Keratinocyte (primary cell): ENCODE data around the gene CHRDL2. TPM values are rescaled to one million over a fixed set of nuclear protein-coding genes. Genes with fewer than 3 reads are reported as not detected.

Experiments
- DNase-seq: peaks from one replicate; pipeline ENCODE4 v3.0.0-alpha.2; 2011; ENCODE audit warnings: low read depth, missing footprints, low spot score
- FAIRE-seq: peaks from 2 replicates; lab custom pipeline; 2011; peaks lifted over from hg19 to GRCh38; lab: Jason Lieb, UNC
- H2AFZ ChIP-seq: 2 replicates; pipeline ENCODE4 v1.6.0; 2012; ENCODE audit warnings: low read length, control low read depth, inconsistent platforms; ENCODE audit not compliant: control insufficient read depth
- H3K27ac ChIP-seq: 2 replicates; pipeline ENCODE4 v1.5.1; 2011; ENCODE audit warnings: low read length; ENCODE audit not compliant: control insufficient read depth, insufficient read depth
- H3K27me3 ChIP-seq: 3 replicates; pipeline ENCODE4 v1.6.0; 2011; ENCODE audit warnings: low read length; ENCODE audit not compliant: control insufficient read depth, insufficient read depth; ENCODE audit errors: extremely low read depth
- H3K36me3 ChIP-seq, 2 experiments: 2 replicates in 1 of 2; 3 replicates in 1 of 2; pipeline ENCODE4 v1.5.1; 2011; ENCODE audit warnings: low read length in 2 of 2, mild to moderate bottlenecking in 1 of 2; ENCODE audit not compliant: control insufficient read depth in 2 of 2, insufficient read depth in 2 of 2; ENCODE audit errors: extremely low read depth in 1 of 2
- H3K4me1 ChIP-seq: 3 replicates; pipeline ENCODE4 v1.5.1; 2011; ENCODE audit warnings: low read length; ENCODE audit not compliant: control insufficient read depth, insufficient read depth; ENCODE audit errors: extremely low read depth
- H3K4me2 ChIP-seq: 3 replicates; pipeline ENCODE4 v1.6.0; 2011; ENCODE audit warnings: low read depth, low read length; ENCODE audit not compliant: control insufficient read depth, insufficient read depth; ENCODE audit errors: extremely low read depth
- H3K4me3 ChIP-seq, 3 experiments: fragments of 200-600 bp in 1 of 3; sonication (generic) in 1 of 3; 2 replicates in 2 of 3; 3 replicates in 1 of 3; pipeline ENCODE4 v1.5.1; 2011 to 2016; ENCODE audit warnings: low read length in 3 of 3, mild to moderate bottlenecking in 3 of 3, control low read depth in 2 of 3, inconsistent platforms in 1 of 3, low read depth in 1 of 3, mixed read lengths in 1 of 3, mixed run types in 1 of 3, moderate library complexity in 1 of 3; ENCODE audit not compliant: control insufficient read depth in 2 of 3, insufficient read depth in 2 of 3; ENCODE audit errors: extremely low read depth in 1 of 3
- H3K79me2 ChIP-seq: 2 replicates; pipeline ENCODE4 v1.6.0; 2012; ENCODE audit warnings: low read length; ENCODE audit not compliant: control insufficient read depth, insufficient read depth
- H3K9ac ChIP-seq: 3 replicates; pipeline ENCODE4 v1.6.0; 2011; ENCODE audit warnings: low read length; ENCODE audit not compliant: control insufficient read depth, insufficient read depth; ENCODE audit errors: extremely low read depth
- H3K9me1 ChIP-seq: 3 replicates; pipeline ENCODE4 v1.6.0; 2011; ENCODE audit warnings: low read length; ENCODE audit not compliant: control insufficient read depth, insufficient read depth; ENCODE audit errors: extremely low read depth
- H3K9me3 ChIP-seq: 2 replicates; pipeline ENCODE4 v1.5.1; 2012; ENCODE audit warnings: low read depth, low read length; ENCODE audit not compliant: control insufficient read depth
- H4K20me1 ChIP-seq: 3 replicates; pipeline ENCODE4 v1.6.0; 2011; ENCODE audit warnings: low read length; ENCODE audit not compliant: control insufficient read depth, insufficient read depth; ENCODE audit errors: extremely low read depth
- EZH2 ChIP-seq: IDR thresholded peaks from one replicate; pipeline ENCODE4 v1.6.1; 2012; ENCODE audit warnings: inconsistent platforms, mild to moderate bottlenecking, low read length, moderate library complexity
- dilution Hi-C: fragments of 300-500 bp; cut with MboI; formaldehyde crosslinking; loops from one replicate; pipeline ENCODE4 v1.7.0; 2020; ENCODE audit warnings: low sequenced_read_pairs; ENCODE audit not compliant: extremely low pct_ligation_motif_present
- polyA plus RNA-seq, 5 experiments: library from polyadenylated mRNA; depleted of rRNA in 3 of 5; stranded (reverse) in 3 of 5; stranded (forward) in 1 of 5; unstranded in 1 of 5; fragments of >200 nt; gene quantifications; 1 replicate in 1 of 5; 2 replicates in 3 of 5; 3 replicates in 1 of 5; pipeline versions ENCODE4 v1.2.1 to v1.2.3, GENCODE V29; 2011 to 2012; ENCODE audit warnings: missing spikeins in 2 of 5, low read depth in 1 of 5, low replicate concordance in 1 of 5
- TF ChIP-seq, protein P1 (sequence below), 3 experiments: IDR thresholded peaks in 1 of 3; conservative IDR thresholded peaks in 1 of 3; optimal IDR thresholded peaks in 1 of 3; 2 replicates in 2 of 3; 3 replicates in 1 of 3; pipeline versions ENCODE3 to v1.5.1; 2011; ENCODE audit warnings: low read length in 3 of 3, mild to moderate bottlenecking in 3 of 3, moderate library complexity in 2 of 3, control low read depth in 1 of 3, inconsistent platforms in 1 of 3; ENCODE audit not compliant: insufficient read depth in 2 of 3; ENCODE audit errors: extremely low read depth in 1 of 3

CHRDL2 gene
- polyA plus RNA-seq, 1 donor (not counting 4 experiments of a cell fraction or from before 2014, with no cell fraction given) = not detected

DNA sequence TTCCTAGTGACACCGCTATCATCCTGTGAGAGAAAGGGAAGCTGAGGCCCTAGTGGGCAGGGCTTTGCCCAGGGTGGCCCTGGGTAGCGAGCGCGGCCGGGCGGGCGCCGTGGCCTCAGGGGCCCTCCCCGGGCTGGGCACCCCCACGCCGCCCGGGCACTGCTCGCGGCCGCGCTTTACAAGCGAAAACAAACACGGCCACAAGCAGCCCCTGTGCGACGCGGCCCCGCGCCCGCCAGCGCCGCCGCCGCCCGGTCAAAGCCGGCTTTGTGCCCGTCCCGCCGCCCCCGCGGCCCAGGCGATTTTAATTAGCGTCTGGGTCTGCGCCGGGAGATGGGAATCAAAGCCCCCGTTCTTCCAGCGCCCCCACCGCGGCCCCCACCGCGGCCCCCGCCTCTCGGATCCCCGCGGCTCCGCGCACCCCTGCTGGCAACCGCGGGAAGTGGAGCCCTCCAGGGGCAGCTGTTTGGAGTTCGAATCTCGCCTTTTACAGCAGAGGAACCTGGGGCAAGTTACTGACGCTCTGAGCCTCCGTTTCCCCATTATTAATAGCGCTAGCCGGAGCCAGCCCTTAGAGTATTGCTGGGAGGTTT is 47.9 kb downstream of the CHRDL2 start:
- Histone ChIP-seq H4K20me1 (no peaks in the 10 kb centered on the region), H3K4me2 (peak overlapping the region; percentile 46), H3K79me2 (no peaks in the 10 kb centered on the region), H3K4me1 (no peaks in the 10 kb centered on the region), H3K4me3 (peak overlapping the region in 1 of 3 experiments; percentile 8), H3K27ac (no peak overlapping the region), H3K36me3 (no peaks in the 10 kb centered on the region), H3K27me3 (peaks cover 12% of the 10 kb centered on the region), H2AFZ (no peak overlapping the region), H3K9me1 (no peaks in the 10 kb centered on the region), H3K9ac (no peak overlapping the region), H3K9me3 (no peaks in the 10 kb centered on the region)
- dilution Hi-C loops = no loop called here
- TF ChIP-seq, protein P1, sequence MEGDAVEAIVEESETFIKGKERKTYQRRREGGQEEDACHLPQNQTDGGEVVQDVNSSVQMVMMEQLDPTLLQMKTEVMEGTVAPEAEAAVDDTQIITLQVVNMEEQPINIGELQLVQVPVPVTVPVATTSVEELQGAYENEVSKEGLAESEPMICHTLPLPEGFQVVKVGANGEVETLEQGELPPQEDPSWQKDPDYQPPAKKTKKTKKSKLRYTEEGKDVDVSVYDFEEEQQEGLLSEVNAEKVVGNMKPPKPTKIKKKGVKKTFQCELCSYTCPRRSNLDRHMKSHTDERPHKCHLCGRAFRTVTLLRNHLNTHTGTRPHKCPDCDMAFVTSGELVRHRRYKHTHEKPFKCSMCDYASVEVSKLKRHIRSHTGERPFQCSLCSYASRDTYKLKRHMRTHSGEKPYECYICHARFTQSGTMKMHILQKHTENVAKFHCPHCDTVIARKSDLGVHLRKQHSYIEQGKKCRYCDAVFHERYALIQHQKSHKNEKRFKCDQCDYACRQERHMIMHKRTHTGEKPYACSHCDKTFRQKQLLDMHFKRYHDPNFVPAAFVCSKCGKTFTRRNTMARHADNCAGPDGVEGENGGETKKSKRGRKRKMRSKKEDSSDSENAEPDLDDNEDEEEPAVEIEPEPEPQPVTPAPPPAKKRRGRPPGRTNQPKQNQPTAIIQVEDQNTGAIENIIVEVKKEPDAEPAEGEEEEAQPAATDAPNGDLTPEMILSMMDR (optimal IDR thresholded peaks at IDR 0.05 in 1 of 3, IDR thresholded peaks at IDR 0.05 in 1 of 3, conservative IDR thresholded peaks at IDR 0.05 in 1 of 3; ENCODE audit: extremely low read depth in 1 of 3, insufficient read depth in 2 of 3, low read length in 3 of 3) = peak in 2 of 3 experiments; percentile 23 to 33
- TF ChIP-seq EZH2 = peak; percentile 9
- FAIRE-seq = no peak
- DNase-seq = no peak

DNA sequence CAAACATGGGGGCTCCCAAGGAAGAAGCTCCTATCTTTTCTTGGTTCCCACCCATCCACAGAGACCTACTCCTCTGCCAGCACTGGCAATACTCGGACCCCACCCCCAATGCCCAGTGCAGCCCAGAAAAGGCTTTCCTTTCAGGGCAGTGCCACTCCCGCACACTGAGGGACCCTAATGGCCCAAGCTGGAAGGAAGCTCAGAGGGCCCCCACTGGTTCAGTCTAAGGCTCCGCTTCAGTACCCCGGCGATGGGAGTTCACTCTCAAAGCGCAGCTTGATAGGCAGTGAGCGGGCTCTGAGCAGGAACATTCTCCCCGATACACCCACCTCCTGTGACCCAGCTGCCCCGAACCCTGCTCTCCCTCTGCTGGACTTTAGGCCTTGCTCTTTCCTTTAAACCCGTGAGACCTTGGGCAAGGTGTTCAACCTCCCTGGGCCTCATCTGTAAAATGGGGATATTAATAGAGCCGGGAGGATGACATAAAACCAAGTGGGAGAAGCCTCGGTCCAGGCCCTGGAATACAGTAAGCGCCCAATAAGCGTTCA is 48.4 kb downstream of the CHRDL2 start:
- FAIRE-seq (no peak), DNase-seq (no peak)
- H3K4me2 ChIP-seq = no peak overlapping the region
- H2AFZ ChIP-seq = no peak overlapping the region
- H3K79me2 ChIP-seq = no peaks in the 10 kb centered on the region
- no peaks in the 10 kb centered on the region for H4K20me1 ChIP-seq
- no peaks in the 10 kb centered on the region for H3K4me1 ChIP-seq
- dilution Hi-C loops = no loop called here
- no peaks in the 10 kb centered on the region for H3K9me1 ChIP-seq
- H3K27ac ChIP-seq = no peak overlapping the region
- H3K4me3 ChIP-seq = no peak overlapping the region
- no peaks in the 10 kb centered on the region for H3K9me3 ChIP-seq
- peaks cover 12% of the 10 kb centered on the region for H3K27me3 ChIP-seq
- peak; percentile 24 for TF ChIP-seq EZH2
- TF ChIP-seq, protein P1 (optimal IDR thresholded peaks at IDR 0.05 in 1 of 3, IDR thresholded peaks at IDR 0.05 in 1 of 3, conservative IDR thresholded peaks at IDR 0.05 in 1 of 3; ENCODE audit: extremely low read depth in 1 of 3, insufficient read depth in 2 of 3, low read length in 3 of 3) = no peak
- H3K36me3 ChIP-seq = no peaks in the 10 kb centered on the region
- no peak overlapping the region for H3K9ac ChIP-seq
